ENCODE data around the gene ING5.

ING5 gene

GRCh38 chr2:241762933-241763369 is 61.1 kb downstream of the ING5 start:
- DNase-seq: no peak

- DNase-seq: no peak
Observed at GRCh38 chr2:241763551-241764274, 61.9 kb downstream of the ING5 start.

GRCh38 chr2:241764275-241765241 is 62.7 kb downstream of the ING5 start:
- DNase-seq: no peak

GRCh38 chr2:241767464-241768250 is 65.8 kb downstream of the ING5 start:
- DNase-seq: no peak

- no peak for DNase-seq
Observed at GRCh38 chr2:241768251-241768711, 66.4 kb downstream of the ING5 start.

GRCh38 chr2:241768850-241769249 is 67.0 kb downstream of the ING5 start:
- DNase-seq: no peak

GRCh38 chr2:241769819-241770184 is 68.0 kb downstream of the ING5 start:
- no peak for DNase-seq

GRCh38 chr2:241770185-241770935 is 68.5 kb downstream of the ING5 start:
- DNase-seq: no peak

- no peak for DNase-seq
Observed at GRCh38 chr2:241770936-241771285, 69.1 kb downstream of the ING5 start.

GRCh38 chr2:241771286-241772062 is 69.6 kb downstream of the ING5 start:
- no peak for DNase-seq

GRCh38 chr2:241772063-241772499 is 70.2 kb downstream of the ING5 start:
- no peak for DNase-seq

- peak in 2 of 3 experiments; percentile 76 to 83 for DNase-seq
Observed at GRCh38 chr2:241773511-241774418, 71.9 kb downstream of the ING5 start.

- peak in 2 of 3 experiments; percentile 83 to 88 for DNase-seq
Observed at GRCh38 chr2:241774419-241775222, 72.8 kb downstream of the ING5 start.

- peak in 2 of 3 experiments; percentile 44 to 54 for DNase-seq
Observed at GRCh38 chr2:241775223-241776177, 73.7 kb downstream of the ING5 start.

- no peak for DNase-seq
Observed at GRCh38 chr2:241776336-241777169, 74.7 kb downstream of the ING5 start, which contains the start of gene GAL3ST2. GAL3ST2 (plus strand) TSS chr2:241776822; CDS start chr2:241776956, 134 bp downstream.

- no peak for DNase-seq
Observed at GRCh38 chr2:241777170-241777685, 75.4 kb downstream of the ING5 start.
